Activated T-cell treated with anti-CD3 and anti-CD28 coated beads, Interleukin-2, amount 50 U/mL, for 24 hours (primary cell): ENCODE results near the gene HOXB6.

Experiments used
- DNase-seq: peaks from one replicate; pipeline ENCODE4 v3.0.0-alpha.2; 2020
- H3K27ac Mint-ChIP-seq: 2 replicates; pipeline ENCODE4 v1.8.0; 2020; ENCODE audit warnings: mild to moderate bottlenecking, mixed read lengths
- H3K27me3 Mint-ChIP-seq: 2 replicates; pipeline ENCODE4 v1.8.0; 2020; ENCODE audit warnings: mixed read lengths
- H3K36me3 Mint-ChIP-seq: 2 replicates; pipeline ENCODE4 v1.8.0; 2020; ENCODE audit warnings: low read depth, mixed read lengths
- H3K4me1 Mint-ChIP-seq: 2 replicates; pipeline ENCODE4 v1.8.0; 2020; ENCODE audit warnings: low read depth, mixed read lengths
- H3K4me3 Mint-ChIP-seq: 2 replicates; pipeline ENCODE4 v1.8.0; 2020; ENCODE audit warnings: mild to moderate bottlenecking, moderate library complexity, mixed read lengths
- H3K9me3 Mint-ChIP-seq: 2 replicates; pipeline ENCODE4 v1.8.0; 2020; ENCODE audit warnings: mixed read lengths

HOXB6 gene

GRCh38 chr17:48569240-48569582, 35.6 kb downstream of the HOXB6 start:
- H3K4me1 Mint-ChIP-seq = peaks cover 7% of the 10 kb centered on the region
- no peaks in the 10 kb centered on the region for H3K9me3 Mint-ChIP-seq
- no peaks in the 10 kb centered on the region for H3K36me3 Mint-ChIP-seq
- H3K27me3 Mint-ChIP-seq = peaks cover 5% of the 10 kb centered on the region
- no peak overlapping the region for H3K4me3 Mint-ChIP-seq
- no peak overlapping the region for H3K27ac Mint-ChIP-seq
- DNase-seq = no peak

DNA sequence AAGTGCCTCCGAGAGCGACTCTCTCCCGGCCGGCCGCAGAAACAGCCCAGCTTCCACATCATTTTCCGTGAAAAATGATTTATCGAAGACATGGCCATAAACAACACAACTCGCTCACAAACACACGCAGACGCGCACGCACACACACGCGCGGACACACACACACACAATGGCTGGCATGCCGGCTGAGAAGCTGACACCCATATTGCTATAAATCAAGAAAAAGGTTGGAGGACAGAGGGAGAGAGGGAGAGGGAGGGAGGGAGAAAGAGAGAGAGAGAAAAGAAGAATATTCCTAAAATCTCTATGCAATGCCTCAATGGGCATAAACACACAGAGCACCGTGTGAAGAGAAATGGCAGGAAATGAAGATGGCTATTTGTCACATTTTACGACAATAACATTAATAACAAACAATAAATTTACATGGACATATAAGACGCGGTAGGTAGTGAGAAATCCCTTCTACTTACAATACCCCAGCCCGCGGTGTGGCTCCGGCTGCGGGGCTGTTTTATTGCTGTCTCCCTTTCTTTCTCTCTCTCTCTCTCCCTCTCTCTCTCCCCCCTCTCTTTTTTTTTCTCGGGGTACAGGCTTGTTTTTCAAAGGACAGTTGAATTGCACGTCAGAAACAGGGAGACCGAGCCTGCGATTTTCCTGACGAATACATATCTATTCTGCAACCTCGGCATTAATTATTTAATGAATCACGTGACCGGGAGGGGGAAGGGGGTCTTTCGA, 36.1 kb downstream of the HOXB6 start:
- H3K27ac Mint-ChIP-seq = no peak overlapping the region

GRCh38 chr17:48567646-48568354, 37.0 kb downstream of the HOXB6 start:
- DNase-seq = no peak
- Mint-ChIP-seq H3K27ac (no peak overlapping the region), H3K27me3 (peaks cover 14% of the 10 kb centered on the region), H3K4me1 (peaks cover 10% of the 10 kb centered on the region), H3K36me3 (no peaks in the 10 kb centered on the region), H3K4me3 (no peak overlapping the region), H3K9me3 (no peaks in the 10 kb centered on the region)

More for the DNA sequence above, 36.1 kb downstream of the HOXB6 start:
- DNase-seq = no peak
- H3K36me3 Mint-ChIP-seq = no peaks in the 10 kb centered on the region
- H3K4me3 Mint-ChIP-seq = peak overlapping the region; percentile 29
- H3K4me1 Mint-ChIP-seq = peaks cover 10% of the 10 kb centered on the region
- H3K9me3 Mint-ChIP-seq = no peaks in the 10 kb centered on the region
- H3K27me3 Mint-ChIP-seq = peaks cover 5% of the 10 kb centered on the region

GRCh38 chr17:48567209-48567608, 37.6 kb downstream of the HOXB6 start:
- Mint-ChIP-seq H3K27me3 (peaks cover 20% of the 10 kb centered on the region), H3K9me3 (no peaks in the 10 kb centered on the region), H3K27ac (no peak overlapping the region), H3K4me3 (no peak overlapping the region), H3K4me1 (peaks cover 10% of the 10 kb centered on the region), H3K36me3 (no peaks in the 10 kb centered on the region)
- DNase-seq = no peak

DNA sequence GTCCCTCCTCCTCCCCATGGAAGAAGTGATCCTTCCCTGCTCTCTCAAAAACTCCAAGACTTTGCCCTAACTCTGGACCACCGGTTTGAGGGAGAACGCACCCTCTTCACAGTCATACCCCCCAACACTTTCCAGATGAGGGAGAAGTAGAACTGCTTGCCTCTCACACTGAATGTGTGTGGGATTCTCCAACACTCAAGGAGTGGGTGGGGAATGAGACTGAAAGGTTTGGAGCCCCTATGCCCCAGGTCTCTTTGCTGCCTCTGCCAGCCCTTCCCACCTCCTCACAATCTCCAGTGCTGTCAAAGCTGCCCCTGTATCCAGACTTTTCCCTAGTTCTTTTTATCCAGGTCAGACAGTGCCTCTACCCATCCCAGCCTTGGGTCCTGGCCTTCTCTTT, 38.1 kb downstream of the HOXB6 start:
- H3K27me3 Mint-ChIP-seq = peaks cover 22% of the 10 kb centered on the region
- no peak for DNase-seq
- no peak overlapping the region for H3K27ac Mint-ChIP-seq
- H3K36me3 Mint-ChIP-seq = no peaks in the 10 kb centered on the region
- H3K4me1 Mint-ChIP-seq = peaks cover 10% of the 10 kb centered on the region
- no peak overlapping the region for H3K4me3 Mint-ChIP-seq
- H3K9me3 Mint-ChIP-seq = no peaks in the 10 kb centered on the region

DNA sequence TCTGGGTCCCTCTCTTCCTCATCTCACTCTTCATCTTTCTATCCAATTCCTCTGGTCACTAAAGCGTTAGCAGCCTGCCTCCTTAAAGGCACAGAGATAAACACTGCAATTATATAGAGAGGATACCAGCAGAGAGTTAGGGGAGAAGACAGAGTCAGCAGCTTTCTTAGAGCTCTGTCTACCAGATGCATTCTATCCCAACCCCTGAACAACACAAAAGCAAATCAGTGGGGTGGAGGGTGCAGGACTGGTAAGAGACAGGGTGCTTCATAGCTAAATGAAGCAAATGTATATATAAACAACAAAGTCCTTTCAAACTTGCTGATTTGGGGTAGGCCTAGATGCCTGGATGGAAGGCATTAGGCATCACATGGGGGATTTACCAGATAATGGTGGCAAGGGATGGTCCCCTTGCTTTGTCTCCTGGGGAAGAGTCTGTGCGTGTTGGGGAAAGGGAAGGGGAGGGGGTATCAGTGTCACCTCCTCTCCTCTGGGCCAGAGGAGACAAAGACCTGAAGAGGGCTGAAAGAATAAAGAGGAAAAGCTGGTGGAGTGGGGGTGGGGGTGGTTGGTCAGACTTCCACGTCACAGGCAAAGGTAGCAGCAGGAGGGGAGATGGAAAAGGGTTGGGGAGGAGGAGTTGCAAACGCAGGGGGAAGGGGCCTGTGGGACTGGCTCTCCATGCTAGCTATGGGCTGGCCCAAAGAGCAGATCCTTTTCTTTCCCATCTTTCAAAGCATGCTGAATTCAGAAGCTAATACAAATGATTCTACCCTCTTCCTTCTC, 38.7 kb downstream of the HOXB6 start:
- Mint-ChIP-seq H3K4me3 (no peak overlapping the region), H3K9me3 (no peaks in the 10 kb centered on the region), H3K27me3 (peaks cover 26% of the 10 kb centered on the region), H3K4me1 (peaks cover 10% of the 10 kb centered on the region), H3K27ac (no peak overlapping the region), H3K36me3 (no peaks in the 10 kb centered on the region)
- DNase-seq = no peak

DNA sequence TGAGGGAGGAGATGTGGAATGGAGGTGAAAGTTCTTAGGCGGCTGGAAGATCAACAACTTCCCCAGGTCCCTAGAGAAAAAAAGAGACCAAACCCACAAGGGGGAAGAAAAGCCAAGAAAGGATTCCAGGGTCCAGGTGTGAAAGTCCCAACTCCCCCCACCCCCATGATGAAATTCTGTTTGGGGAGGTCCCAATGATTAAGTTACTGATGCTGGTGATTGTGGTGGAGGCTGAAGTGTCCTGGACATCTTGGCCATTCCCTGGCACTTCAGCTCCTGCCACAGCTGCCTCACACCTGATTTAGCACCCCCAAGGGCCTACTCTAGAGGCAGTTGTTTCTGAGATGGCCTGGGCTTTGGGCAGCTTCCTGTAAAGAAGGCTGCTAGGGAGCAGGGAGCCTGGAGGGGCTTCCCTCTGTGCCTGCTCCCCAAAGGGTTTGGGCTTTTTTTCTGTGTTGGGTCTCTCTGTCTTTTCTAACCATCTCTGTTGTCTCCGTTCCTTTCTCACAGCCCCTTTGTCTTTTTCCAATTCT, 39.7 kb downstream of the HOXB6 start:
- H3K36me3 Mint-ChIP-seq = no peaks in the 10 kb centered on the region
- H3K4me1 Mint-ChIP-seq = peaks cover 10% of the 10 kb centered on the region
- DNase-seq = no peak
- H3K27ac Mint-ChIP-seq = no peak overlapping the region
- no peak overlapping the region for H3K4me3 Mint-ChIP-seq
- peaks cover 24% of the 10 kb centered on the region for H3K27me3 Mint-ChIP-seq
- H3K9me3 Mint-ChIP-seq = no peaks in the 10 kb centered on the region

DNA sequence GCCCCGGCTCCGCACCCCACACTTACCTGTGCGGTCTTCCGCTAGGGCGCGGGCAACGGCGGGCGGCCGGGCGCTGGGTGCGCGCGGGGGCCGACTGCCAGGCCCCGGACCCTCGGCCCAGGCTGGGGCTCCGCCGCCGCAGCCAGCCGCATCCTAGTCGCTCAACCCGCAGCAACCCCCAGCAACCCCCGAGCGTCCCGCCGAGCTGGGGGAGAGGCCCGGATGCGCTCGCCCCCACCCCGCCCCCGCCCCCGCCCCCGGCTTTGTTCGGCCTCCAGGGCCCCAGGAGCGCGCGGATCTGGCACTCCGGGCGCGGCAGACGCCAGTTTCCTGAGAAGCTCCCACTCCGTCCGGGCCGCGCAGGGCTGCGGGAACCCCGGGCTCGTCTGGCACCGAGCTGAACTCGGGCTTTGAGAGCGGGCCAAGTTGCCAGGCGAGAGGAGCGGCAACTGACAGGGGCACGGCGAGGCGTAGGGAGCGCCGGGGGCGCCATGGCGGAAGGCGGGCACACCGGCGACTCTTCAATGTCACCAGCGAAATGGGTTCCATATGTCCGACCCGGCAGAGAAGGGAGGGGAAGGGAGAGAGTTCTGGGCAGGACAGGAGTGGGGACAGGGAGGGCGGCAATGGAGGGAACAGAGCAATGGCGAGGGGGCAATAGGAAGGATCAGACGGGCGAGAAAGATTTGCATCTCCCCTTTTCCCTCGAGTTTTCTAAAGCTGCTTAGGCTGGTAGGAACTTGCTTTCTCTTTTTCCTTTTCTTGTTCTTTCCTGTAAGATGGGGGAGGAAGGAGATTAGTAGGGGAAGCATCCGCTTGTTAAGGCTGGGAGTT, 40.4 kb downstream of the HOXB6 start:
- Mint-ChIP-seq H3K9me3 (no peaks in the 10 kb centered on the region), H3K36me3 (no peaks in the 10 kb centered on the region), H3K27ac (no peak overlapping the region), H3K27me3 (peaks cover 23% of the 10 kb centered on the region), H3K4me3 (peak overlapping the region; percentile 51), H3K4me1 (peaks cover 10% of the 10 kb centered on the region)
- no peak for DNase-seq

DNA sequence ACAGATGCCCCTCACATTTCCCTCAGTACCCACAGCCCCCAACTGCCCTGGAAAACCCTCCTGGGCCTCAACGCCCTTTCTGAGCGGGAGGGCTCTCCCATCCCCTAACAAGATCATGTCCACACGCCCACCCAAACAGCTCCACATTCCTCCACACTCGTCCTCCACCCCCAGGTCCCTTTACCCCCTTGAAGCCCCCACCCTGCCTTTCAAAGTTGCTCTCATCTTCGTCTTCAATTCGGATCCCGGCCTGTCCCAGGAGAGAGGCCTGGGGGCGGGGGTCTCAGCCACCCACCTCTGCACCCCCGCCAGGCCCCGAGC, 41.0 kb downstream of the HOXB6 start:
- Mint-ChIP-seq H3K9me3 (no peaks in the 10 kb centered on the region), H3K4me1 (peaks cover 10% of the 10 kb centered on the region), H3K36me3 (no peaks in the 10 kb centered on the region), H3K27ac (no peak overlapping the region), H3K27me3 (peaks cover 26% of the 10 kb centered on the region), H3K4me3 (no peak overlapping the region)
- no peak for DNase-seq

GRCh38 chr17:48563385-48563838, 41.4 kb downstream of the HOXB6 start:
- H3K27me3 Mint-ChIP-seq = peaks cover 30% of the 10 kb centered on the region
- H3K4me3 Mint-ChIP-seq = no peak overlapping the region
- H3K9me3 Mint-ChIP-seq = no peaks in the 10 kb centered on the region

DNA sequence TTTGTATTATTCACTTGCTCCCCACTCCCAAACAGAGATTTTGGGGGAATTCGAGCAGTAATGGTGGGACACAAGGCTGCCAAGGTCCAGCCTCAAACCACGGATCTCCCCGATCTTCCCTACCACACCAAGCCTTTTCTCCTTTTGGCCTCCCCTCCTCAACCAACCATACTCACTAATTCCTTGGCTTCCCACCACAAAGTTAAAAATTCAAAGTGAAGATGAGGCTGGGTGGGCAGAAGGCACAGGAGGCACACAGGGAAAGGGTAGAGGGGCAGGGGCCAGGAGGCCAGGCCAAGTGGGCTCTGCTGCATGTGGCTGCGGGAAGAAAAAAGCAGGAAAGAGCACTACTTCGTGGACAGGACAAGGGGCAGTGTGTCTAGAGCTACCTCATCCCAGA, 41.9 kb downstream of the HOXB6 start:
- DNase-seq = no peak
- Mint-ChIP-seq H3K4me3 (no peak overlapping the region), H3K36me3 (no peaks in the 10 kb centered on the region), H3K4me1 (peaks cover 6% of the 10 kb centered on the region), H3K27me3 (peaks cover 34% of the 10 kb centered on the region), H3K27ac (no peak overlapping the region), H3K9me3 (no peaks in the 10 kb centered on the region)

More at GRCh38 chr17:48563385-48563838, 41.4 kb downstream of the HOXB6 start:
- Mint-ChIP-seq H3K36me3 (no peaks in the 10 kb centered on the region), H3K4me1 (peaks cover 9% of the 10 kb centered on the region), H3K27ac (no peak overlapping the region)
- no peak for DNase-seq

DNA sequence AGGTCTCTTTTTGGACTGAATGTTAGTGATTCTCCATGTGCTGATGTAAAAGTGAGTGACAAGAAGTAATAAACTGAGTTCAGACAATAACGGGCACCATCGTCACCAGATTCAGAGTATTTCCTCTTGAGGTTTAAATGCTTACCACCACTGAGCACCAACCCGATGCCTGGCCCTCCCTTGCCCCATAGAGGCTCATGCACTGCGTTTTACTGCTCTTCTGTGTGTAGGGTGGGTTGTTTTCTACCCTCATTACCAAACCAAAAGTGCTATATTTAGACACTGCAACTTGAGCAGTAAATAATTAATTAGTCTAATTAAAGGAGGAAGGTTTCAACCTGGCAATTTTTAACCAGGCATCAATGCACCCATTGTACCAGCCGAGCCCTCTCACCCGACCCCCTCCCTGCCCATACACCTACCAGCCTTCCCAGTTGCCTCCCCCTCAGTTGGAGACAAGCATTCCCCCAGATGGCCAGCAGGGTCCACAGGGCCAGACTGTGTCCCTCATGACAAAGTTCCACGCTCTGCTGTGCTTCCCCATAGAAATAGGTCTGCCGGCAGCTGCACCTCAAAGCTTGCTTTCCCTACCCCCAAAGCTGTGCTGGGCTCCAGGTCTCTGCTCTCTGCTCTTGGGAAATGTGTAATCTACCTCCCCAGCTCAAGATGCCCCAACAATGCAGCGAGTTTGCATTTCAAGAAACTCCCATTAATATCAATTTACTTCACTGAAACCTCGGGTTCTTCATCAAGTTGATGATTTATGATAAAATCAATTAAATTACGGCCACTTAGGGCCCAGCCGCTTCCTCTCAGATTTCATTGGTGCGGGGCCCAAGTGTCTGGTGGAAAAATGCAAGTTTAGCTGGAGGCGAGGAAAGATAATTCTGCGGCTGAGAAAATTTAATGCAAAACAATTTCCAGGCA, 42.6 kb downstream of the HOXB6 start:
- no peak for DNase-seq
- Mint-ChIP-seq H3K4me1 (peaks cover 6% of the 10 kb centered on the region), H3K4me3 (no peak overlapping the region), H3K36me3 (no peaks in the 10 kb centered on the region), H3K27ac (no peak overlapping the region), H3K27me3 (peaks cover 38% of the 10 kb centered on the region), H3K9me3 (no peaks in the 10 kb centered on the region)
